HCT116 (cell line): ENCODE measurements around the gene ENSA. TPM values are rescaled to one million over a fixed set of nuclear protein-coding genes. Genes with fewer than 3 reads are reported as not detected.

Experiments
- ATAC-seq: fragments of 200-7000 bp; cut with Tn5 transposase; 2 replicates; pipeline ENCODE4 v1.9.1; 2020; ENCODE audit warnings: mild to moderate bottlenecking, moderate library complexity
- BruUV-seq: library from RNA; stranded (reverse); fragments of 400-500 nt; replicated peaks from 2 replicates; lab custom pipeline; 2021; lab: Mats Ljungman, UMichigan
- CTCF ChIA-PET: fragments of 300-600 bp; sonication (Branson Sonifier 250); formaldehyde crosslinking; loops from one replicate; lab custom pipeline; 2021; ENCODE audit warnings: antibody characterized with exemption; lab: Charles Lee
- POLR2A ChIA-PET: fragments of 300-600, 350-600 bp; sonication (Branson Sonifier 250); formaldehyde crosslinking; loops from one replicate; lab custom pipeline; 2021; ENCODE audit warnings: antibody characterized with exemption; lab: Charles Lee
- RAD21 ChIA-PET, 2 experiments: fragments of 300-600 bp; sonication (Branson Sonifier 250); formaldehyde crosslinking; loops; one replicate each; lab custom pipeline; 2023; ENCODE audit warnings: low total read pairs in 2 of 2; ENCODE audit not compliant: uncharacterized antibody in 2 of 2, unreplicated experiment in 2 of 2, low non-redundant PET in 1 of 2; lab: Charles Lee
- DNase-seq: peaks from one replicate; pipeline ENCODE4 v3.0.0-alpha.2; 2010; ENCODE audit warnings: low read depth, low spot score
- H2AFZ ChIP-seq: fragments of 200-600 bp; shearing (Covaris generic), sonication (generic); 2 replicates; pipeline ENCODE4 v1.6.1; 2017; ENCODE audit warnings: low read depth, mixed run types, mixed read lengths, antibody characterized with exemption, low read length; ENCODE audit not compliant: poor library complexity, severe bottlenecking
- H3K27ac ChIP-seq: 2 replicates; pipeline ENCODE4 v1.5.1; 2012; ENCODE audit warnings: low read depth, low read length
- H3K27me3 ChIP-seq: fragments of 200-600 bp; sonication (generic); 2 replicates; pipeline ENCODE4 v1.6.1; 2016; ENCODE audit warnings: mixed run types, low read length, mixed read lengths; ENCODE audit not compliant: insufficient read depth
- H3K36me3 ChIP-seq, 2 experiments: fragments of 200-500 bp in 1 of 2; fragments of 200-600 bp in 1 of 2; sonication (Bioruptor generic) in 1 of 2; sonication (generic) in 1 of 2; 2 replicates each; pipeline versions ENCODE4 v1.5.1 to v1.6.1; 2014 to 2016; ENCODE audit warnings: low read length in 2 of 2, inconsistent platforms in 1 of 2, mixed read lengths in 1 of 2, mixed run types in 1 of 2; ENCODE audit not compliant: insufficient read depth in 2 of 2, control insufficient read depth in 1 of 2
- H3K4me1 ChIP-seq, 2 experiments: fragments of 200-600 bp in 1 of 2; sonication (generic) in 1 of 2; 2 replicates each; pipeline versions ENCODE4 v1.5.1 to v1.6.1; 2012 to 2017; ENCODE audit warnings: low read length in 2 of 2, inconsistent platforms in 1 of 2, mild to moderate bottlenecking in 1 of 2, mixed read lengths in 1 of 2, mixed run types in 1 of 2, moderate library complexity in 1 of 2; ENCODE audit not compliant: insufficient read depth in 2 of 2, control insufficient read depth in 1 of 2
- H3K4me2 ChIP-seq: fragments of 200-600 bp; sonication (generic); 2 replicates; pipeline ENCODE4 v1.6.1; 2017; ENCODE audit warnings: mixed run types, low read length, mixed read lengths
- H3K4me3 ChIP-seq, 2 experiments: fragments of 200-600 bp in 1 of 2; sonication (generic) in 1 of 2; replicated peaks in 1 of 2; 2 replicates each; pipeline ENCODE4 v1.5.1; 2011 to 2016; ENCODE audit warnings: low read length in 2 of 2, control low read depth in 1 of 2, low read depth in 1 of 2, mild to moderate bottlenecking in 1 of 2, mixed read lengths in 1 of 2, mixed run types in 1 of 2
- H3K79me2 ChIP-seq: fragments of 200-600 bp; sonication (generic); 2 replicates; pipeline ENCODE4 v1.6.1; 2017; ENCODE audit warnings: mild to moderate bottlenecking, mixed run types, low read length, moderate library complexity, mixed read lengths; ENCODE audit not compliant: insufficient read depth
- H3K9ac ChIP-seq: fragments of 200-600 bp; sonication (generic); 2 replicates; pipeline ENCODE4 v1.6.1; 2016; ENCODE audit warnings: low read length, mixed read lengths
- H3K9me2 ChIP-seq: fragments of 200-600 bp; sonication (generic), shearing (Covaris generic); 2 replicates; pipeline ENCODE4 v1.6.1; 2017; ENCODE audit warnings: mixed run types, mild to moderate bottlenecking, moderate library complexity; ENCODE audit not compliant: insufficient read depth
- H3K9me3 ChIP-seq, 2 experiments: fragments of 200-500 bp in 1 of 2; fragments of 200-600 bp in 1 of 2; sonication (Bioruptor generic) in 1 of 2; sonication (generic) in 1 of 2; 2 replicates each; pipeline ENCODE4 v1.6.1; 2014 to 2017; ENCODE audit warnings: low read length in 2 of 2, mixed read lengths in 2 of 2, inconsistent platforms in 1 of 2, low read depth in 1 of 2, mild to moderate bottlenecking in 1 of 2, mixed run types in 1 of 2, moderate library complexity in 1 of 2; ENCODE audit not compliant: control insufficient read depth in 1 of 2, insufficient read depth in 1 of 2
- H4K20me1 ChIP-seq: fragments of 200-600 bp; sonication (generic), shearing (Covaris generic); 2 replicates; pipeline ENCODE4 v1.6.1; 2017; ENCODE audit warnings: mixed run types, mild to moderate bottlenecking, moderate library complexity; ENCODE audit not compliant: insufficient read depth
- CBX3 ChIP-seq: IDR thresholded peaks from 2 replicates; pipeline ENCODE4 v1.6.1; 2012; ENCODE audit warnings: low read depth
- ELF1 ChIP-seq: IDR thresholded peaks from 2 replicates; pipeline ENCODE4 v1.6.1; 2012; ENCODE audit warnings: low read depth, borderline replicate concordance
- FOSL1 ChIP-seq: IDR thresholded peaks from 2 replicates; pipeline ENCODE4 v1.6.1; 2012; ENCODE audit warnings: low read depth
- JUND ChIP-seq: IDR thresholded peaks from 2 replicates; pipeline ENCODE4 v1.6.1; 2012
- POLR2A ChIP-seq: IDR thresholded peaks from 2 replicates; pipeline ENCODE4 v1.7.0; 2011; ENCODE audit warnings: borderline replicate concordance; ENCODE audit not compliant: insufficient read depth, insufficient read length; ENCODE audit errors: extremely low read depth
- POLR2AphosphoS5 ChIP-seq: IDR thresholded peaks from 2 replicates; pipeline ENCODE4 v1.6.1; 2011; ENCODE audit warnings: mild to moderate bottlenecking, low read depth, low read length, moderate library complexity
- SP1 ChIP-seq: IDR thresholded peaks from 2 replicates; pipeline ENCODE4 v1.6.1; 2012; ENCODE audit warnings: low read depth
- TCF7L2 ChIP-seq: IDR thresholded peaks from 2 replicates; pipeline ENCODE4 v1.7.0; 2011; ENCODE audit warnings: borderline replicate concordance, inconsistent platforms; ENCODE audit not compliant: insufficient read depth, insufficient read length; ENCODE audit errors: extremely low read depth
- ZFX ChIP-seq: fragments of 450-650 bp; IDR thresholded peaks from 2 replicates; pipeline ENCODE4 v1.6.1; 2017
- intact Hi-C: fragments of 100-400 bp; cut with micrococcal nuclease; formaldehyde crosslinking; loops from 2 replicates; pipeline ENCODE4 v1.10.0; 2022
- total RNA-seq: library from RNA; stranded (reverse); gene quantifications from one replicate; pipeline ENCODE4 v1.2.1, GENCODE V29; 2021; ENCODE audit not compliant: unreplicated experiment
- TF ChIP-seq, protein P1 (sequence below): IDR thresholded peaks from 2 replicates; pipeline ENCODE4 v1.6.1; 2012
- TF ChIP-seq, protein P2 (sequence below): IDR thresholded peaks from 2 replicates; pipeline ENCODE4 v1.6.1; 2012; ENCODE audit warnings: low read depth
- TF ChIP-seq, protein P3 (sequence below): IDR thresholded peaks from 2 replicates; pipeline ENCODE4 v1.6.1; 2012

Gene ENSA
- total RNA-seq, 1 experiment from 2014 or later = 130 TPM

- TF ChIP-seq POLR2AphosphoS5 = peak; percentile 38; the same call in 1 of the 2 replicates
- TF ChIP-seq ELF1 = no peak
- BruUV-seq = no TSS peak
- Histone ChIP-seq H3K27me3 (no peaks in the 10 kb centered on the region), H3K36me3 (peaks cover 35 to 58% of the 10 kb centered on the region in 2 experiments), H2AFZ (no peak overlapping the region), H3K27ac (no peak overlapping the region), H3K9ac (no peak overlapping the region; the same call in 1 of the 2 replicates), H4K20me1 (peaks cover 58% of the 10 kb centered on the region), H3K4me1 (peaks cover 33 to 65% of the 10 kb centered on the region in 2 experiments), H3K9me3 (no peaks in the 10 kb centered on the region), H3K4me2 (peak overlapping the region; percentile 86; the same call in 1 of the 2 replicates), H3K9me2 (no peaks in the 10 kb centered on the region), H3K79me2 (peaks cover 86% of the 10 kb centered on the region), H3K4me3 (no peak overlapping the region)
- POLR2A ChIA-PET = interaction anchor here (1.5 to 1.6 kb wide), 3 partner anchors 8 to 29 kb away, joined by 3 to 5 read pairs (median 4); no protein-coding TSS in a partner anchor
- intact Hi-C loops = loop anchor here (5.0 kb wide), 1 partner anchor 401 kb away; no protein-coding TSS in a partner anchor
- CTCF ChIA-PET = no interaction called here
- ATAC-seq (no peak), DNase-seq (no peak)
- RAD21 ChIA-PET = no interaction called here
These were observed 53.1 kb downstream of the ENSA start for GRCh38 chr1:150576367-150576711.

DNA sequence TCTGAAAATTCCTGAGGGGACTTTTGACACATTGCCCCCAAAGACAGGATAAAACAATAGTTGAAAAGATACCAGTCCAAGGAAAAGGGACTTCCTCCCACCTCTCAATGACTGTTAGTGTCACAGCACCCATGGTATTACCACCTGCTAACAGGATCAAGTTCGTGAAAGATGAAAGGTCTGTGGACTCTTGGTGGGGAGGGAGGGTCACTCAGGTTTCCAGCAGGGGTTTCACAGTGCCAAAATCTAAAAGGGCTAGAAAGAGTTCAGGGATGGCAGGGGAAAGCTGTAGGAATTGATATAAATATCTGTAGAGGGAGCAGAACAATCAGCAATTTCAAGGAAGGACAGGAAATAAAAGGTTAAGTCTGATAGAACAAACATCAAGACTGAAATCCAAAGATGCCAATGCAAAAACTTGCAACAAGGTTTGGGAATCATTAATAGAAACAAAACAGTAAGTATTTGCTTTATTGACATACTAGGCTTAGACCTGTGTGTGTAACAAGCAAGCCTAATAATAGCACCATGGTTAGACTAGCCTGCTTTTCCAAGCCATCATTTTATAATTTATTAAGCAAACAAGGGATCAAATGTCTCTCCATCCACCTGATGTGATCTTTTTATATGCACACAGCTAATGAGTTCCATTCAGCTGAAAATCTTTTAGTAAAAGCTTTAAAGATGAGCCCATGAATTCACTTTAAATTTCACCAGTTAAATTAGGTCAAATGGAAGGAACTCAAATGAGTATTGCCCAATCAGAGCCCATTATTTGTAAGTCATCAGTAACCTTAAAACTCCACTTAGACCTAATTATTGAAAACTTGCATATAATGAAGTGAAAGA, 53.7 kb downstream of the ENSA start:
- H3K27me3 ChIP-seq = no peaks in the 10 kb centered on the region
- H3K79me2 ChIP-seq = peaks cover 92% of the 10 kb centered on the region
- ChIA-PET RAD21 (no interaction called here), POLR2A (interaction anchor here (1.0 to 1.6 kb wide), 4 partner anchors 7 to 29 kb away, joined by 3 to 5 read pairs (median 4); no protein-coding TSS in a partner anchor)
- no peaks in the 10 kb centered on the region for H3K9me2 ChIP-seq
- H4K20me1 ChIP-seq = peaks cover 58% of the 10 kb centered on the region
- H3K36me3 ChIP-seq = peaks cover 38 to 58% of the 10 kb centered on the region in 2 experiments
- no peaks in the 10 kb centered on the region for H3K9me3 ChIP-seq
- no TSS peak for BruUV-seq
- ATAC-seq (no peak), DNase-seq (no peak)
- H3K4me1 ChIP-seq = peaks cover 33 to 71% of the 10 kb centered on the region in 2 experiments
- no peak overlapping the region for H3K4me3 ChIP-seq
- peak overlapping the region; percentile 5; the same call in 1 of the 2 replicates for H3K27ac ChIP-seq
- TF ChIP-seq JUND (no peak), SP1 (no peak), TCF7L2 (no peak), CBX3 (no peak), ZFX (no peak), POLR2A (no peak), POLR2AphosphoS5 (no peak), FOSL1 (no peak)
- TF ChIP-seq, protein P1, sequence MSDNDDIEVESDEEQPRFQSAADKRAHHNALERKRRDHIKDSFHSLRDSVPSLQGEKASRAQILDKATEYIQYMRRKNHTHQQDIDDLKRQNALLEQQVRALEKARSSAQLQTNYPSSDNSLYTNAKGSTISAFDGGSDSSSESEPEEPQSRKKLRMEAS = no peak
- TF ChIP-seq, protein P2, sequence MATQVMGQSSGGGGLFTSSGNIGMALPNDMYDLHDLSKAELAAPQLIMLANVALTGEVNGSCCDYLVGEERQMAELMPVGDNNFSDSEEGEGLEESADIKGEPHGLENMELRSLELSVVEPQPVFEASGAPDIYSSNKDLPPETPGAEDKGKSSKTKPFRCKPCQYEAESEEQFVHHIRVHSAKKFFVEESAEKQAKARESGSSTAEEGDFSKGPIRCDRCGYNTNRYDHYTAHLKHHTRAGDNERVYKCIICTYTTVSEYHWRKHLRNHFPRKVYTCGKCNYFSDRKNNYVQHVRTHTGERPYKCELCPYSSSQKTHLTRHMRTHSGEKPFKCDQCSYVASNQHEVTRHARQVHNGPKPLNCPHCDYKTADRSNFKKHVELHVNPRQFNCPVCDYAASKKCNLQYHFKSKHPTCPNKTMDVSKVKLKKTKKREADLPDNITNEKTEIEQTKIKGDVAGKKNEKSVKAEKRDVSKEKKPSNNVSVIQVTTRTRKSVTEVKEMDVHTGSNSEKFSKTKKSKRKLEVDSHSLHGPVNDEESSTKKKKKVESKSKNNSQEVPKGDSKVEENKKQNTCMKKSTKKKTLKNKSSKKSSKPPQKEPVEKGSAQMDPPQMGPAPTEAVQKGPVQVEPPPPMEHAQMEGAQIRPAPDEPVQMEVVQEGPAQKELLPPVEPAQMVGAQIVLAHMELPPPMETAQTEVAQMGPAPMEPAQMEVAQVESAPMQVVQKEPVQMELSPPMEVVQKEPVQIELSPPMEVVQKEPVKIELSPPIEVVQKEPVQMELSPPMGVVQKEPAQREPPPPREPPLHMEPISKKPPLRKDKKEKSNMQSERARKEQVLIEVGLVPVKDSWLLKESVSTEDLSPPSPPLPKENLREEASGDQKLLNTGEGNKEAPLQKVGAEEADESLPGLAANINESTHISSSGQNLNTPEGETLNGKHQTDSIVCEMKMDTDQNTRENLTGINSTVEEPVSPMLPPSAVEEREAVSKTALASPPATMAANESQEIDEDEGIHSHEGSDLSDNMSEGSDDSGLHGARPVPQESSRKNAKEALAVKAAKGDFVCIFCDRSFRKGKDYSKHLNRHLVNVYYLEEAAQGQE = no peak
- TF ChIP-seq, protein P3, sequence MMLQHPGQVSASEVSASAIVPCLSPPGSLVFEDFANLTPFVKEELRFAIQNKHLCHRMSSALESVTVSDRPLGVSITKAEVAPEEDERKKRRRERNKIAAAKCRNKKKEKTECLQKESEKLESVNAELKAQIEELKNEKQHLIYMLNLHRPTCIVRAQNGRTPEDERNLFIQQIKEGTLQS = no peak
- TF ChIP-seq, all 23 proteins: peak for 0
- CTCF ChIA-PET = no interaction called here
- Histone ChIP-seq H3K4me2 (peak overlapping the region; percentile 86), H3K9ac (no peak overlapping the region; the same call in 1 of the 2 replicates), H2AFZ (no peak overlapping the region)
- intact Hi-C loops = loop anchor here (5.0 kb wide), 1 partner anchor 402 kb away; no protein-coding TSS in a partner anchor
